ENCODE measurements around the gene EFNA2.

EFNA2 gene

GRCh38 chr19:1280636-1281568 is 4.8 kb upstream of the EFNA2 start (continued):
- no peak for TF ChIP-seq RARB (CRISPR knock-in tag; IDR thresholded peaks at IDR 0.05)
- no peak for TF ChIP-seq ARNTL (CRISPR knock-in tag; IDR thresholded peaks at IDR 0.05; ENCODE audit: borderline replicate concordance, low read depth)
- no peak for TF ChIP-seq ZNF70 (CRISPR knock-in tag; IDR thresholded peaks at IDR 0.05)

GRCh38 chr19:1281569-1282287 is 3.9 kb upstream of the EFNA2 start:
- TF ChIP-seq CSDC2 (CRISPR knock-in tag; IDR thresholded peaks at IDR 0.05) (no peak), SNAI2 (CRISPR knock-in tag; IDR thresholded peaks at IDR 0.05) (no peak), POU6F1 (CRISPR knock-in tag; IDR thresholded peaks at IDR 0.05; ENCODE audit: borderline replicate concordance, low read depth) (no peak), ARNTL (CRISPR knock-in tag; IDR thresholded peaks at IDR 0.05; ENCODE audit: borderline replicate concordance, low read depth) (no peak), ZFP30 (CRISPR knock-in tag; IDR thresholded peaks at IDR 0.05) (no peak), RARB (CRISPR knock-in tag; IDR thresholded peaks at IDR 0.05) (no peak), GLIS3 (CRISPR knock-in tag; IDR thresholded peaks at IDR 0.05) (no peak), ESRRG (CRISPR knock-in tag; IDR thresholded peaks at IDR 0.05) (no peak), BACH2 (CRISPR knock-in tag; IDR thresholded peaks at IDR 0.05; ENCODE audit: borderline replicate concordance) (no peak), ZC3H10 (CRISPR knock-in tag; IDR thresholded peaks at IDR 0.05) (no peak), OSR1 (CRISPR knock-in tag; IDR thresholded peaks at IDR 0.05) (no peak), PPARA (CRISPR knock-in tag; IDR thresholded peaks at IDR 0.05; ENCODE audit: borderline replicate concordance) (no peak), CREB5 (CRISPR knock-in tag; IDR thresholded peaks at IDR 0.05; ENCODE audit: low read depth) (no peak), ZNF70 (CRISPR knock-in tag; IDR thresholded peaks at IDR 0.05) (no peak), ZFP3 (CRISPR knock-in tag; IDR thresholded peaks at IDR 0.05) (no peak)
- TF ChIP-seq, protein P1, sequence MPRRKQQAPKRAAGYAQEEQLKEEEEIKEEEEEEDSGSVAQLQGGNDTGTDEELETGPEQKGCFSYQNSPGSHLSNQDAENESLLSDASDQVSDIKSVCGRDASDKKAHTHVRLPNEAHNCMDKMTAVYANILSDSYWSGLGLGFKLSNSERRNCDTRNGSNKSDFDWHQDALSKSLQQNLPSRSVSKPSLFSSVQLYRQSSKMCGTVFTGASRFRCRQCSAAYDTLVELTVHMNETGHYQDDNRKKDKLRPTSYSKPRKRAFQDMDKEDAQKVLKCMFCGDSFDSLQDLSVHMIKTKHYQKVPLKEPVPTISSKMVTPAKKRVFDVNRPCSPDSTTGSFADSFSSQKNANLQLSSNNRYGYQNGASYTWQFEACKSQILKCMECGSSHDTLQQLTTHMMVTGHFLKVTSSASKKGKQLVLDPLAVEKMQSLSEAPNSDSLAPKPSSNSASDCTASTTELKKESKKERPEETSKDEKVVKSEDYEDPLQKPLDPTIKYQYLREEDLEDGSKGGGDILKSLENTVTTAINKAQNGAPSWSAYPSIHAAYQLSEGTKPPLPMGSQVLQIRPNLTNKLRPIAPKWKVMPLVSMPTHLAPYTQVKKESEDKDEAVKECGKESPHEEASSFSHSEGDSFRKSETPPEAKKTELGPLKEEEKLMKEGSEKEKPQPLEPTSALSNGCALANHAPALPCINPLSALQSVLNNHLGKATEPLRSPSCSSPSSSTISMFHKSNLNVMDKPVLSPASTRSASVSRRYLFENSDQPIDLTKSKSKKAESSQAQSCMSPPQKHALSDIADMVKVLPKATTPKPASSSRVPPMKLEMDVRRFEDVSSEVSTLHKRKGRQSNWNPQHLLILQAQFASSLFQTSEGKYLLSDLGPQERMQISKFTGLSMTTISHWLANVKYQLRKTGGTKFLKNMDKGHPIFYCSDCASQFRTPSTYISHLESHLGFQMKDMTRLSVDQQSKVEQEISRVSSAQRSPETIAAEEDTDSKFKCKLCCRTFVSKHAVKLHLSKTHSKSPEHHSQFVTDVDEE (CRISPR knock-in tag; IDR thresholded peaks at IDR 0.05): no peak
- TF ChIP-seq, protein P2, sequence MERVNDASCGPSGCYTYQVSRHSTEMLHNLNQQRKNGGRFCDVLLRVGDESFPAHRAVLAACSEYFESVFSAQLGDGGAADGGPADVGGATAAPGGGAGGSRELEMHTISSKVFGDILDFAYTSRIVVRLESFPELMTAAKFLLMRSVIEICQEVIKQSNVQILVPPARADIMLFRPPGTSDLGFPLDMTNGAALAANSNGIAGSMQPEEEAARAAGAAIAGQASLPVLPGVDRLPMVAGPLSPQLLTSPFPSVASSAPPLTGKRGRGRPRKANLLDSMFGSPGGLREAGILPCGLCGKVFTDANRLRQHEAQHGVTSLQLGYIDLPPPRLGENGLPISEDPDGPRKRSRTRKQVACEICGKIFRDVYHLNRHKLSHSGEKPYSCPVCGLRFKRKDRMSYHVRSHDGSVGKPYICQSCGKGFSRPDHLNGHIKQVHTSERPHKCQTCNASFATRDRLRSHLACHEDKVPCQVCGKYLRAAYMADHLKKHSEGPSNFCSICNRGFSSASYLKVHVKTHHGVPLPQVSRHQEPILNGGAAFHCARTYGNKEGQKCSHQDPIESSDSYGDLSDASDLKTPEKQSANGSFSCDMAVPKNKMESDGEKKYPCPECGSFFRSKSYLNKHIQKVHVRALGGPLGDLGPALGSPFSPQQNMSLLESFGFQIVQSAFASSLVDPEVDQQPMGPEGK (CRISPR knock-in tag; IDR thresholded peaks at IDR 0.05; ENCODE audit: borderline replicate concordance): no peak
- TF ChIP-seq, protein P3, sequence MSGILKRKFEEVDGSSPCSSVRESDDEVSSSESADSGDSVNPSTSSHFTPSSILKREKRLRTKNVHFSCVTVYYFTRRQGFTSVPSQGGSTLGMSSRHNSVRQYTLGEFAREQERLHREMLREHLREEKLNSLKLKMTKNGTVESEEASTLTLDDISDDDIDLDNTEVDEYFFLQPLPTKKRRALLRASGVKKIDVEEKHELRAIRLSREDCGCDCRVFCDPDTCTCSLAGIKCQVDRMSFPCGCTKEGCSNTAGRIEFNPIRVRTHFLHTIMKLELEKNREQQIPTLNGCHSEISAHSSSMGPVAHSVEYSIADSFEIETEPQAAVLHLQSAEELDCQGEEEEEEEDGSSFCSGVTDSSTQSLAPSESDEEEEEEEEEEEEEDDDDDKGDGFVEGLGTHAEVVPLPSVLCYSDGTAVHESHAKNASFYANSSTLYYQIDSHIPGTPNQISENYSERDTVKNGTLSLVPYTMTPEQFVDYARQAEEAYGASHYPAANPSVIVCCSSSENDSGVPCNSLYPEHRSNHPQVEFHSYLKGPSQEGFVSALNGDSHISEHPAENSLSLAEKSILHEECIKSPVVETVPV (CRISPR knock-in tag; IDR thresholded peaks at IDR 0.05): no peak
- ATAC-seq: no peak

- TF ChIP-seq, protein P2 (CRISPR knock-in tag; IDR thresholded peaks at IDR 0.05; ENCODE audit: borderline replicate concordance): no peak
- no peak for TF ChIP-seq ZC3H10 (CRISPR knock-in tag; IDR thresholded peaks at IDR 0.05)
Measured at GRCh38 chr19:1282588-1283206, 3.0 kb upstream of the EFNA2 start.

More at GRCh38 chr19:1282588-1283206, 3.0 kb upstream of the EFNA2 start:
- ATAC-seq: no peak
